NCI-H1092 treated with DMSO at 0.1 percent for 48 hours (cell line): ENCODE results near the gene PRR20C.
"Not testable (repeated sequence)": the region's sequence is repeated elsewhere in the genome, so short reads cannot be mapped to it uniquely, and the experiment has no call there.

Experiments used
- DNase-seq: peaks from one replicate; lab custom pipeline; 2025; lab: John Stamatoyannopoulos, UW

The PRR20C gene

GRCh38 chr13:57153761-57154160 lies at the start of gene PRR20C:
Gene PRR20C, plus strand, starts transcription at chr13:57154061. Its CDS starts 387 bp downstream, at chr13:57154448.
- not testable (repeated sequence) for DNase-seq

- no peak for DNase-seq
Measured at GRCh38 chr13:57114945-57115344, 38.9 kb upstream of the PRR20C start.

GRCh38 chr13:57123681-57124080 lies 30.2 kb upstream of the PRR20C start:
- peak; percentile 84 for DNase-seq

GRCh38 chr13:57128909-57129308 lies 25.0 kb upstream of the PRR20C start:
- no peak for DNase-seq

DNA sequence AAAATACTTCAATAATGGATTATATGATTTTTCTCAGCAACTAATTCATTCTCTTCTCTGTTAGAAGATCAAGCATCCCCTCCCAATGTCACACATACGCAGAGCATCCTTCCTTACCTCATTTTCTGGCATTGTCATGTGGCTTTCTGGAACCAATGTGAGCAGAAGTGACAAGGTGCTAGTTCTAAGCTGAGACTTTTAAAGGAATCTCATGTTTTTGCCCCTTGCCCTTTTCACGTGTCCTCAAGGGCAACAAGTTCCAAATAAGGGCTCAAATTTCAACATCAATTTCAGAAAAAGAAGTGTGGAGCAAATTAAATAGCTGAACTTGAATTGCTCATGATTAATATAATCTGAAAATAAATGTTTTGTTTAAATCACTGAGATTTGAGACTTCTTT lies 17.8 kb upstream of the PRR20C start:
- DNase-seq, result no peak

DNA sequence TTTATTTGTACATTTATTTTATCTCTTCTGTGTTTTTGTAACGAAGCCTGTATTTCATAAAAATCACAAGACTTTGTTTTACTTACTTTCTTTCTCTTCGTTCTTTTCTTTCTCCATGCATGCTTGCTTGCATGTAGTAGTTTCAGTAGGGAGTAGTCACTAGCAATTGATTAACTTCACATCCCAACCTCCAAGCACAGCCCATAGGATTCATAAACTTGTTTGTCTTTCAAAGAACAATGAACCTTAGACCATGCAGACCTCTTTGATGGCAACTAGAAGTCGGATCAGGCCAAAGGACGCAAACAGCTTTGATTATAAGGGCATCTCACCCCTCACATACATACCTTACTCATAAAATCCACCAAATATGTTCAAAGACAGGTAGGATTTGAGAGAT lies 16.3 kb upstream of the PRR20C start:
- no peak for DNase-seq

GRCh38 chr13:57138988-57139387 lies 14.9 kb upstream of the PRR20C start:
- DNase-seq, result no peak

- DNase-seq, result not testable (repeated sequence)
Measured at GRCh38 chr13:57139781-57140180, 14.1 kb upstream of the PRR20C start.

- not testable (repeated sequence) for DNase-seq
Measured at GRCh38 chr13:57140235-57140968, 13.5 kb upstream of the PRR20C start, which contains the start of gene PRR20A. Gene PRR20A, plus strand, starts transcription at chr13:57140918. Its CDS starts 387 bp downstream, at chr13:57141305.

DNA sequence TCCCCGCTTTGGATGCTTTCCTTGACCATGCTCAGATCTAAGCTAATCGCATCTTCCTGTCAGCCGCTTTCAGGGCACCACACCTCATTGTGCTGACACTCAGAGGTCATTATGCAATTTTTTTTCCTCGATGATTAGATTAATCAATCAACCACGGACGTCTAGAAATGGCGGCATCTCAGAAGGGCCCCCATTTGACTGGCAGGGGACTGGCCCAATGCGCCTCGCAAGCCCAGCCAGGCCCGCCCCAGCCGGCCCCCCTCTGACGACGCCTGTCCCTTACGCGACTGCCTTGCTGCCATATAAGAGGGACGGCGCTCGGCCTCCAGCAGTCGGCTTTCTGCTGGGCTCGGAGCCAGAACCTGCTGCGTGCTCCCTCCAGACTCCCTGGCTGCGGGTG lies 6.7 kb upstream of the PRR20C start, which contains the start of gene PRR20B:
Gene PRR20B, plus strand, starts transcription at position 301 of the 400 bp plus-strand sequence. CDS start 387 bp downstream, outside the sequence.
- not testable (repeated sequence) for DNase-seq

GRCh38 chr13:57148106-57148505 lies 5.8 kb upstream of the PRR20C start:
- DNase-seq, result not testable (repeated sequence)

GRCh38 chr13:57160332-57160731 lies 6.5 kb downstream of the PRR20C start, which contains the start of gene PRR20D:
Gene PRR20D, plus strand, starts transcription at chr13:57160632. Its CDS starts 387 bp downstream, at chr13:57161019.
- DNase-seq, result not testable (repeated sequence)

- not testable (repeated sequence) for DNase-seq
Measured at GRCh38 chr13:57166897-57167296, 13.0 kb downstream of the PRR20C start, which contains the start of gene PRR20E. Gene PRR20E, plus strand, starts transcription at chr13:57167197. Its CDS starts 387 bp downstream, at chr13:57167584.

GRCh38 chr13:57191667-57192066 lies 37.8 kb downstream of the PRR20C start:
- DNase-seq, result no peak
